Astrocyte (in vitro differentiated cells and primary cell): Measurements from ENCODE around the gene CRLF1. TPM values are rescaled to one million over a fixed set of nuclear protein-coding genes. Genes with fewer than 3 reads are reported as not detected.
A peak's percentile ranks its signal among the peaks of the same experiment; 100 is the strongest.

Experiments
- DNase-seq: peaks from one replicate; pipeline ENCODE4 v3.0.0-alpha.2; 2010; ENCODE audit warnings: low read depth
- FAIRE-seq: peaks from 2 replicates; lab custom pipeline; 2011; peaks lifted over from hg19 to GRCh38; lab: Jason Lieb, UNC
- H2AFZ ChIP-seq: 2 replicates; pipeline ENCODE4 v1.6.0; 2012; ENCODE audit warnings: low read depth, low read length, inconsistent platforms
- H3K27ac ChIP-seq: 2 replicates; pipeline ENCODE4 v1.5.1; 2011; ENCODE audit warnings: low read depth, low read length, inconsistent platforms
- H3K27me3 ChIP-seq: 2 replicates; pipeline ENCODE4 v1.6.0; 2011; ENCODE audit warnings: low read length, inconsistent platforms; ENCODE audit not compliant: insufficient read depth
- H3K36me3 ChIP-seq: 2 replicates; pipeline ENCODE4 v1.5.1; 2011; ENCODE audit warnings: low read length, inconsistent platforms; ENCODE audit not compliant: insufficient read depth
- H3K4me1 ChIP-seq: 2 replicates; pipeline ENCODE4 v1.5.1; 2011; ENCODE audit warnings: low read length, inconsistent platforms; ENCODE audit not compliant: insufficient read depth
- H3K4me2 ChIP-seq: 2 replicates; pipeline ENCODE4 v1.6.0; 2012; ENCODE audit warnings: low read length, inconsistent platforms
- H3K4me3 ChIP-seq: 2 replicates; pipeline ENCODE4 v1.5.1; 2011; ENCODE audit warnings: low read depth, mild to moderate bottlenecking, low read length, inconsistent platforms; ENCODE audit not compliant: insufficient read depth
- H3K79me2 ChIP-seq: 2 replicates; pipeline ENCODE4 v1.6.0; 2012; ENCODE audit warnings: mild to moderate bottlenecking, low read length, inconsistent platforms; ENCODE audit not compliant: insufficient read depth
- H3K9ac ChIP-seq: 2 replicates; pipeline ENCODE4 v1.6.0; 2012; ENCODE audit warnings: mild to moderate bottlenecking, low read length, inconsistent platforms
- H3K9me3 ChIP-seq: 2 replicates; pipeline ENCODE4 v1.5.1; 2012; ENCODE audit warnings: low read depth, mild to moderate bottlenecking, low read length, inconsistent platforms; ENCODE audit not compliant: insufficient read depth
- H4K20me1 ChIP-seq: 2 replicates; pipeline ENCODE4 v1.6.0; 2012; ENCODE audit warnings: low read length, inconsistent platforms; ENCODE audit not compliant: insufficient read depth
- H3K27ac Mint-ChIP-seq: one replicate; pipeline ENCODE4 v1.8.0; 2021; ENCODE audit warnings: mild to moderate bottlenecking, mixed read lengths; ENCODE audit not compliant: unreplicated experiment
- H3K27me3 Mint-ChIP-seq: one replicate; pipeline ENCODE4 v1.8.0; 2021; ENCODE audit warnings: low read depth, mixed read lengths; ENCODE audit not compliant: unreplicated experiment
- H3K36me3 Mint-ChIP-seq: one replicate; pipeline ENCODE4 v1.8.0; 2021; ENCODE audit warnings: low read depth, mixed read lengths; ENCODE audit not compliant: unreplicated experiment
- H3K4me1 Mint-ChIP-seq: one replicate; pipeline ENCODE4 v1.8.0; 2021; ENCODE audit warnings: low read depth, mixed read lengths; ENCODE audit not compliant: unreplicated experiment
- H3K4me3 Mint-ChIP-seq: one replicate; pipeline ENCODE4 v1.8.0; 2021; ENCODE audit warnings: mild to moderate bottlenecking, moderate library complexity, mixed read lengths; ENCODE audit not compliant: unreplicated experiment
- H3K9me3 Mint-ChIP-seq: one replicate; pipeline ENCODE4 v1.8.0; 2021; ENCODE audit warnings: mild to moderate bottlenecking, mixed read lengths; ENCODE audit not compliant: unreplicated experiment
- EZH2 ChIP-seq: IDR thresholded peaks from 2 replicates; pipeline ENCODE4 v1.6.1; 2012; ENCODE audit warnings: mild to moderate bottlenecking, low read length, inconsistent platforms; ENCODE audit not compliant: insufficient read depth
- total RNA-seq: library from RNA; stranded (reverse); gene quantifications from 2 replicates; pipeline ENCODE4 v1.2.1, GENCODE V29; 2021
- TF ChIP-seq, protein P1 (sequence below): IDR thresholded peaks from 2 replicates; pipeline ENCODE4 v1.5.1; 2011; ENCODE audit warnings: low read depth, mild to moderate bottlenecking, inconsistent platforms, low read length, moderate library complexity; ENCODE audit not compliant: insufficient read depth

The CRLF1 gene
- total RNA-seq, 1 donor from 2014 or later = 18.5 TPM

GRCh38 chr19:18647371-18647767 lies 40.8 kb upstream of the CRLF1 start:
- Histone ChIP-seq H3K36me3 (no peaks in the 10 kb centered on the region), H3K79me2 (peaks cover 4% of the 10 kb centered on the region), H3K4me3 (no peak overlapping the region), H3K9me3 (peaks cover 6% of the 10 kb centered on the region), H3K4me2 (no peak overlapping the region), H3K27me3 (no peaks in the 10 kb centered on the region), H3K4me1 (peaks cover 44% of the 10 kb centered on the region), H2AFZ (no peak overlapping the region), H3K27ac (no peak overlapping the region), H3K9ac (no peak overlapping the region), H4K20me1 (peaks cover 61% of the 10 kb centered on the region)
- TF ChIP-seq, protein P1, sequence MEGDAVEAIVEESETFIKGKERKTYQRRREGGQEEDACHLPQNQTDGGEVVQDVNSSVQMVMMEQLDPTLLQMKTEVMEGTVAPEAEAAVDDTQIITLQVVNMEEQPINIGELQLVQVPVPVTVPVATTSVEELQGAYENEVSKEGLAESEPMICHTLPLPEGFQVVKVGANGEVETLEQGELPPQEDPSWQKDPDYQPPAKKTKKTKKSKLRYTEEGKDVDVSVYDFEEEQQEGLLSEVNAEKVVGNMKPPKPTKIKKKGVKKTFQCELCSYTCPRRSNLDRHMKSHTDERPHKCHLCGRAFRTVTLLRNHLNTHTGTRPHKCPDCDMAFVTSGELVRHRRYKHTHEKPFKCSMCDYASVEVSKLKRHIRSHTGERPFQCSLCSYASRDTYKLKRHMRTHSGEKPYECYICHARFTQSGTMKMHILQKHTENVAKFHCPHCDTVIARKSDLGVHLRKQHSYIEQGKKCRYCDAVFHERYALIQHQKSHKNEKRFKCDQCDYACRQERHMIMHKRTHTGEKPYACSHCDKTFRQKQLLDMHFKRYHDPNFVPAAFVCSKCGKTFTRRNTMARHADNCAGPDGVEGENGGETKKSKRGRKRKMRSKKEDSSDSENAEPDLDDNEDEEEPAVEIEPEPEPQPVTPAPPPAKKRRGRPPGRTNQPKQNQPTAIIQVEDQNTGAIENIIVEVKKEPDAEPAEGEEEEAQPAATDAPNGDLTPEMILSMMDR = no peak
- TF ChIP-seq EZH2 = no peak
- peaks cover 15% of the 10 kb centered on the region for H3K27me3 Mint-ChIP-seq
- H3K27ac Mint-ChIP-seq = no peak overlapping the region
- H3K4me3 Mint-ChIP-seq = no peak overlapping the region
- H3K9me3 Mint-ChIP-seq = peaks cover 7% of the 10 kb centered on the region
- DNase-seq (no peak), FAIRE-seq (no peak)
- peaks cover 14% of the 10 kb centered on the region for H3K36me3 Mint-ChIP-seq
- peaks cover 19% of the 10 kb centered on the region for H3K4me1 Mint-ChIP-seq

DNA sequence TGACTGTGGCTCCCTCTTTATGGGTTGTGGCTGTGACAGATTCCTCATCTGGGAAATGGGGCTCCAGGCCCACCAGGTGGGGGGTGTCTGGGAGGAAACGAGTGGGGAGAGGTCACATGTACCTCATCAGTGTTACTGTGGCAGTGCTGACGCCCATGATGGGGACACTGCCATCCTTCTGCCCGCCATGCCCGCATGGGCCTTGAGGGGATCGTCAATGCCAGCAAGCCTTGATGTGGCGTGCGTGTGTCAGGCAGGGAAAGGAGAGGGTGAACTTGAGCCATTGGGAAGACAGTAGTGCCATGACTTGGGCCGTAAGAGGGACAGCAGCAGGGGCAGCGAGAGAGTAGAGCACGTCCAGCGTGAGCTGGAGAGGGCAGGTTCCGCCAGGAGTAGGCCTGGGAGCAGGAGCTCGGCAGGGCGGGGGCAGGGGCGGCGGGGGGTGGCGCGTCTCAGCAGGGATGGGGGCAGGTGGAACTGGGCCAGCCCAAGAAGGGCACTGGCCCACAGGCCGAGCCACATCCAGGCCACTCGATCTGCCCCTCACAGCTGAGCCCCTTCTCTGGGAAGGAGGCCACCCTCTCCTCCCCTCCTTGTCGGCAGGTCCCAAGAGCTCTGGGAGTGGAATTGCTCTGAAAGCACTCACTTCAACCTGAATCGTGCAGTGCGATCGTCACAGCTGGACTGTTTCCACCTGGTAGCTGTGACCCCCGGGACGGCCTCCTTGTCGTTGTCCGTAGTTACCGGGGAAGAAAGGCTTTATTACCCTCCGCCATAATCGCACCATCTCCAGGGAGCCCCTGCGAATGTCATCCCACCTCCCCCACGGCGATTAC lies 40.2 kb upstream of the CRLF1 start:
- no peaks in the 10 kb centered on the region for H3K36me3 ChIP-seq
- H3K4me1 ChIP-seq = peaks cover 42% of the 10 kb centered on the region
- H3K9ac ChIP-seq = no peak overlapping the region
- Mint-ChIP-seq H3K36me3 (peaks cover 12% of the 10 kb centered on the region), H3K27ac (no peak overlapping the region), H3K27me3 (peaks cover 13% of the 10 kb centered on the region), H3K4me1 (peaks cover 19% of the 10 kb centered on the region), H3K9me3 (peaks cover 7% of the 10 kb centered on the region), H3K4me3 (no peak overlapping the region)
- H2AFZ ChIP-seq = no peak overlapping the region
- DNase-seq = no peak
- no peak for TF ChIP-seq EZH2
- TF ChIP-seq, protein P1 = no peak
- peaks cover 6% of the 10 kb centered on the region for H3K9me3 ChIP-seq
- H3K27ac ChIP-seq = no peak overlapping the region
- H4K20me1 ChIP-seq = peaks cover 62% of the 10 kb centered on the region
- no peak overlapping the region for H3K4me3 ChIP-seq
- no peaks in the 10 kb centered on the region for H3K27me3 ChIP-seq
- no peak overlapping the region for H3K4me2 ChIP-seq
- FAIRE-seq = no peak
- peaks cover 8% of the 10 kb centered on the region for H3K79me2 ChIP-seq

DNA sequence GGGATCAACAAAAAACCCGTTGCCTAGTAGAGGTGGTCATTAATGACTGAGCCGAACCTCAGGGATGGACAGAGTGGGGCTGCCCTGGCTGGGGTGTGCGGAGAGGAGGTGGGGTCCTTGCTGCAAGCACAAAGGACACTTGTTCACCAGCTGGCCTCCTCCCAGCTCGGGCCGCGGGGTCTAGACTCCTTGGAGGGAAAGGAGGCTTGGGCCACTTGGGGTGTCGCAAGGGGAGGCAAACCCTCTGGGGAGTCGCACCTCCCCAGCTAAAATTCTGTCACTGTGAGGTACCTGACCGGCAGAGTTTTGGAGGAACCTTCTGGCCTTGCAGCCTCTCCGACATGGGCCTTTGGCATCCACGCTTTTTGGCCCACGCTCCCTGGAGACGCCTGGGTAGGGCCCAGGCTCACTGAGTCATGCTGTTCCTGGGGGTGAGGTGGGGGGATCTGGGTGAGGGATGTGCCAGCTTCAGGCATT lies 38.5 kb upstream of the CRLF1 start:
- Histone ChIP-seq H3K4me2 (peak overlapping the region; percentile 8), H3K4me1 (peaks cover 25% of the 10 kb centered on the region), H3K9me3 (peaks cover 6% of the 10 kb centered on the region), H3K27ac (no peak overlapping the region), H3K27me3 (no peaks in the 10 kb centered on the region), H4K20me1 (peaks cover 49% of the 10 kb centered on the region), H2AFZ (no peak overlapping the region), H3K4me3 (no peak overlapping the region), H3K9ac (no peak overlapping the region), H3K79me2 (peaks cover 10% of the 10 kb centered on the region), H3K36me3 (no peaks in the 10 kb centered on the region)
- Mint-ChIP-seq H3K4me3 (no peak overlapping the region), H3K4me1 (peaks cover 11% of the 10 kb centered on the region), H3K9me3 (peaks cover 7% of the 10 kb centered on the region), H3K27me3 (peaks cover 13% of the 10 kb centered on the region), H3K27ac (no peak overlapping the region), H3K36me3 (peaks cover 11% of the 10 kb centered on the region)
- no peak for TF ChIP-seq EZH2
- TF ChIP-seq, protein P1 = no peak
- no peak for FAIRE-seq
- no peak for DNase-seq
